ES-I3 (cell line): ENCODE measurements around the gene POGLUT2.

Experiments
- H3K36me3 ChIP-seq: 2 replicates; pipeline ENCODE4 v1.6.1; 2013; ENCODE audit warnings: mild to moderate bottlenecking, low read length, control low read depth, moderate library complexity; ENCODE audit not compliant: insufficient read depth
- H3K4me1 ChIP-seq: 2 replicates; pipeline ENCODE4 v1.6.1; 2013; ENCODE audit warnings: mild to moderate bottlenecking, control low read depth, low read length; ENCODE audit not compliant: insufficient read depth
- H3K9ac ChIP-seq: 2 replicates; pipeline ENCODE4 v1.6.1; 2013; ENCODE audit warnings: low read depth, mild to moderate bottlenecking, low read length, moderate library complexity
- H3K9me3 ChIP-seq: 2 replicates; pipeline ENCODE4 v1.6.1; 2013; ENCODE audit warnings: mild to moderate bottlenecking, low read length, moderate library complexity; ENCODE audit not compliant: control insufficient read depth, insufficient read depth

The POGLUT2 gene

DNA sequence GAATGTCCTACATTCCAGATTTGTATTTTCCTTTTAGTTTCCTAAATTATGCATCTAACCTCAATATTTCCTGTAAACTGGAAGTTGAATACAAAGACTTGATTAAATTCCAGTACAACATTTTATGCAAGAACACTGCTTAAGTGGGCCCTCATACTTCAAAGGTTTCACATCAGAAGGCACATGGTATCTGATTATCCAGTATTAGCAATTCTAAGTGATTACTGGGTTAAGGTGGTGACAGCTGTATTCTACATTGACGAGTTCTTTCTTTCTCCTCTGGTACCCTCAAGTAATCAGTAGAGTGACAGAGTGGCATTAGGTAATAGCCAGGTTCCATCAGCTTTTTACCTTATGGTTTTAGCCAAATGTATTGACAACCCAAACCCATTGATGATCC, 18.5 kb upstream of the POGLUT2 start:
- H3K36me3 ChIP-seq = peaks cover 4% of the 10 kb centered on the region; the same call in 1 of the 2 replicates
- H3K9me3 ChIP-seq = 0 out of 2 replicates have a peak, but pooled peaks cover 2% of the 10 kb centered on the region
- H3K9ac ChIP-seq = no peak overlapping the region
- peaks cover 6% of the 10 kb centered on the region for H3K4me1 ChIP-seq

GRCh38 chr13:102816708-102817107, 17.9 kb upstream of the POGLUT2 start:
- H3K36me3 ChIP-seq = no peaks in the 10 kb centered on the region
- H3K4me1 ChIP-seq = peaks cover 6% of the 10 kb centered on the region
- no peak overlapping the region for H3K9ac ChIP-seq
- H3K9me3 ChIP-seq = 0 out of 2 replicates have a peak, but pooled peaks cover 2% of the 10 kb centered on the region

- Histone ChIP-seq H3K9me3 (peaks cover 5% of the 10 kb centered on the region; the same call in 1 of the 2 replicates), H3K4me1 (peaks cover 6% of the 10 kb centered on the region), H3K36me3 (no peaks in the 10 kb centered on the region), H3K9ac (no peak overlapping the region)
Measured at GRCh38 chr13:102815788-102816187, 17.0 kb upstream of the POGLUT2 start.

- no peaks in the 10 kb centered on the region for H3K36me3 ChIP-seq
- H3K9me3 ChIP-seq = peaks cover 7% of the 10 kb centered on the region; the same call in 1 of the 2 replicates
- no peak overlapping the region for H3K9ac ChIP-seq
- H3K4me1 ChIP-seq = peaks cover 6% of the 10 kb centered on the region
Measured at GRCh38 chr13:102814793-102815192, 16.0 kb upstream of the POGLUT2 start.

DNA sequence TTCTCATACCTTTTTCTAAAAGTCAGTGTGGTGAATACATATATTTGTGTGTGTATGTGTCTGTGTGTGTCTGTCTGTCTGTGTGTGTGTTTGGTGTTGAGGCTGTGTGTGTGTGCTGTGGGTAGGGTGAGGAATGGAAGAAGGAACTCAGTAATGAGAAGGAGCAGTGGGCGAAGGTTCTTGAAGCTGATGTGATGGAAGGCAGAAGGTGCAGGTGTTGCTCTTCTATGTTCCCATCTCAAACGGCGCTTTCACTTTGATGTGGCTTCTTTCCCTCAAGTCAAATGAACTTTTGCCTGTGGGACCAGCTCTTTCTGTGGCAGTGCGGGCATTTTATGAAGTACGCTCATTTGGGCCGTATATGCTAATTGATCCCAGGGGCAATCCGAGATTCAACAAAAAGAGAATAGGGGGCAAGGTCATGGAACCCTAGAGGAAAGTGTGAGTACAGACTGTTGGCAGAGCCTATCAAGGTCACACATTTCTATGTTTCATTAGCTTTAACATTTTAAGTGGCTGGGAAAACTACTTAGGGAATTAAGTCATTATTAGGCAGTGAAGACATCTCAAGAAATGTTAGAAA, 15.3 kb upstream of the POGLUT2 start:
- no peaks in the 10 kb centered on the region for H3K36me3 ChIP-seq
- H3K4me1 ChIP-seq = peaks cover 6% of the 10 kb centered on the region

GRCh38 chr13:102812611-102813287, 14.0 kb upstream of the POGLUT2 start:
- no peak overlapping the region for H3K9ac ChIP-seq

More for the DNA sequence above, 15.3 kb upstream of the POGLUT2 start:
- Histone ChIP-seq H3K9me3 (peaks cover 7% of the 10 kb centered on the region; the same call in 1 of the 2 replicates), H3K9ac (no peak overlapping the region)

DNA sequence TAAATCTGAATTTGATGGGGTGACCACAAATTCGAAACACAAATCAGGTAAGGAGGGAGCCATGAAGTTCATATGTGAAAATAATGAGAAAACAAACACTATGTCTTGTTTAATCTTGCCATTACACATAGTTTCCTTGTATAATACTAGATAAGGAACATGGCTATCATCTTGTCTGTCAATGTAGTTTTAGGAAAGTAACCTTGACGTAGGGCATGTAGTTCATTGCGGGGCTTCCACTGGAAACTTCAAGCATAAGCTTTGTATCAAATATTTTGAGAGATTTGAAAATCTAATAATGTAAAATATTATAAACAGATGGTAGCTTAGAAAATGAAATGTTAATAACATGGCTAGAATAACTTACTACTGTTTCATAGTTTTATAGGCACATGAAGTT, 8.9 kb upstream of the POGLUT2 start:
- H3K4me1 ChIP-seq = peaks cover 3% of the 10 kb centered on the region
- H3K9ac ChIP-seq = no peak overlapping the region
- H3K36me3 ChIP-seq = no peaks in the 10 kb centered on the region
- H3K9me3 ChIP-seq = peaks cover 5% of the 10 kb centered on the region; the same call in 1 of the 2 replicates

More at GRCh38 chr13:102812611-102813287, 14.0 kb upstream of the POGLUT2 start:
- H3K36me3 ChIP-seq = no peaks in the 10 kb centered on the region
- H3K4me1 ChIP-seq = peaks cover 6% of the 10 kb centered on the region
- peaks cover 7% of the 10 kb centered on the region; the same call in 1 of the 2 replicates for H3K9me3 ChIP-seq

- H3K4me1 ChIP-seq = no peaks in the 10 kb centered on the region
- H3K9ac ChIP-seq = no peak overlapping the region
- peaks cover under 1% of the 10 kb centered on the region; the same call in 1 of the 2 replicates for H3K9me3 ChIP-seq
- H3K36me3 ChIP-seq = no peaks in the 10 kb centered on the region
Measured at GRCh38 chr13:102805680-102806079, 6.9 kb upstream of the POGLUT2 start.

DNA sequence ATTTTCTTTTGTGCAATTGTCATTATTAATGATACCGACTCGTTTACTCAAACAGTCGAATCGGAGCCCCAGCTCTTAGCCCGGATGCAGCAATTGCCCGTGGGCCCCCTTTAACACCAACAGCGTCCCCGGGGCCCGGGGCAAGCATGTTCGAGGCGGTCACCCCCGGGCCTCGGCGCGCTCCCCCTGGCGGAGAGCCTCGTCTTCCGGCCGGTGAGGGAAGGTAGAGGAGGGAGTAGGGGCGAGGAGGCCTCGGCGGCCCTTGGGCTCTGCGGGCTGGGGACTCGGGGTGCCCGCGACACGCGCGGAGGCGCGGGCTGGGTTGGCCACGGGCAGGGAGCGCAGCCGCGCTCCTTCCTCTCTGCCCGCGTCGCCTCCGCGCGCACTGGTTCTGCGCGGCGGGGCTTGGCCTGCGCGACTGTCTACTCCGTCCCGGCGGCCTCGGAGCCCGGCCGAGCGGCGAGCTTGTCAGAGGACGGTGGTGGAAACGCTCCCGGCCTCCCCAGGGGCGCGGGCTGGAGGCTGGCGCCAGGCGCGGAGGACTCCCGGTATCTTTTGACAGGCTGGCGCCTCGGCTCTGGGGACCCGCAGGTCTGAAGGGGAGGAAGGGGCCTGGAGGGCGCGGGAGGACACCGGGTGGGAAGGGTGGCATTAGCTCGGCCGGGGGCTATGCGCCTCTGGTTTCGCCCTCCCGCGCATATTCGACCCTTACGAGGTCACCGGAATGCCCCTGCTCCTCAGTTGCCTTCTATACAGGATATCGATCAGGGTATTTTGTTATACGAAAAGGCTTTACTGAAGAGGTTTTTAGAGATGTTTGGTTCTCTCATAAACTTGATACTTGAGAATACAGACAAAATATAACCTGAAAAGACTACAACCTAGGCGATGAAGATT, 1.6 kb upstream of the POGLUT2 start:
- 0 out of 2 replicates have a peak, but pooled peaks cover 6% of the 10 kb centered on the region for H3K4me1 ChIP-seq
- H3K9me3 ChIP-seq = no peaks in the 10 kb centered on the region
- H3K9ac ChIP-seq = peak overlapping the region; percentile 61
- H3K36me3 ChIP-seq = no peaks in the 10 kb centered on the region

- Histone ChIP-seq H3K4me1 (0 out of 2 replicates have a peak, but pooled peaks cover 7% of the 10 kb centered on the region), H3K36me3 (no peaks in the 10 kb centered on the region), H3K9me3 (no peaks in the 10 kb centered on the region), H3K9ac (peak overlapping the region; percentile 61)
Measured at GRCh38 chr13:102799426-102800144, 809 bp upstream of the POGLUT2 start.

- Histone ChIP-seq H3K9me3 (no peaks in the 10 kb centered on the region), H3K4me1 (peaks cover 23% of the 10 kb centered on the region), H3K9ac (no peak overlapping the region), H3K36me3 (peaks cover 9% of the 10 kb centered on the region)
Measured at GRCh38 chr13:102793611-102794355, 5.0 kb downstream of the POGLUT2 start.

DNA sequence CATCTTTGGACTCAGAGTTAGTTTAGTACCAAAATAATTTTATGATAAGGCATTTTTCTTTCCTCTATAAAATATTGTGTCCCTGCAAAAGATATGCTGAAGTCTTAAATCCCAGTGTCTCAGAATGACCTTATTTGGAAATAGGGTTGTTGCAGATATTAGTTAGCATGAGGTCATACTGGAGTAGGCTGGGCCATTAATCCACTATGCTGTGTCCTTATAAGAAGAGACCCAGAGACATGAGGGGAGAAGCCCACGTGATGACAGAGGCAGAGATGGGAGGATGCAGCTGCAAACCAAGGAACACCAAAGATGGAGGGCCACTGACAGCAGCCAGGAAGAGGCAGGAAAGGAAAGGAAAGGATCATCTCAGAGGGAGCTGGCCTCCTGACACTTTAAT, 6.4 kb downstream of the POGLUT2 start:
- Histone ChIP-seq H3K9me3 (no peaks in the 10 kb centered on the region), H3K9ac (no peak overlapping the region), H3K36me3 (peaks cover 10% of the 10 kb centered on the region), H3K4me1 (peaks cover 17% of the 10 kb centered on the region)

DNA sequence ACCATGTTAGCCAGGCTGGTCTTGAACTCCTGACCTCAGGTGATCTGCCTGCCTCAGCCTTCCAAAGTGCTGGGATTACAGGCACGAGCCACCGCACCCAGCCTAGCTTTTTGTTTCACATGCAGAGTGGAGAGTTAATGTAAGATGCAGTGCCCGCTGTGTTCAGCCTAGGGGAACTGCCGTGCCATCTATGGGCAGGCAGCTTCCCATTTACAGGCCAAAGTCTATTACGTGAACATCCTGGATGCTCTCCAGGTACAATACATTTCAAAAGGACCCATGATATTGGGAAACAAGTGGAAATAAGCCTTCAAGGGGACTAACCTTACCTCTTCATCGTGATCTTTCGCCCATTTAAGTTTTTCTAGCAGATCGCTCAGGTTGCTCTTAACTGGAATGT, 10.1 kb downstream of the POGLUT2 start:
- H3K9ac ChIP-seq = no peak overlapping the region
- H3K9me3 ChIP-seq = no peaks in the 10 kb centered on the region
- peaks cover 12% of the 10 kb centered on the region for H3K36me3 ChIP-seq
- peaks cover 10% of the 10 kb centered on the region for H3K4me1 ChIP-seq
